ENCODE results near the gene EFNA3.

- TF ChIP-seq, protein P1, sequence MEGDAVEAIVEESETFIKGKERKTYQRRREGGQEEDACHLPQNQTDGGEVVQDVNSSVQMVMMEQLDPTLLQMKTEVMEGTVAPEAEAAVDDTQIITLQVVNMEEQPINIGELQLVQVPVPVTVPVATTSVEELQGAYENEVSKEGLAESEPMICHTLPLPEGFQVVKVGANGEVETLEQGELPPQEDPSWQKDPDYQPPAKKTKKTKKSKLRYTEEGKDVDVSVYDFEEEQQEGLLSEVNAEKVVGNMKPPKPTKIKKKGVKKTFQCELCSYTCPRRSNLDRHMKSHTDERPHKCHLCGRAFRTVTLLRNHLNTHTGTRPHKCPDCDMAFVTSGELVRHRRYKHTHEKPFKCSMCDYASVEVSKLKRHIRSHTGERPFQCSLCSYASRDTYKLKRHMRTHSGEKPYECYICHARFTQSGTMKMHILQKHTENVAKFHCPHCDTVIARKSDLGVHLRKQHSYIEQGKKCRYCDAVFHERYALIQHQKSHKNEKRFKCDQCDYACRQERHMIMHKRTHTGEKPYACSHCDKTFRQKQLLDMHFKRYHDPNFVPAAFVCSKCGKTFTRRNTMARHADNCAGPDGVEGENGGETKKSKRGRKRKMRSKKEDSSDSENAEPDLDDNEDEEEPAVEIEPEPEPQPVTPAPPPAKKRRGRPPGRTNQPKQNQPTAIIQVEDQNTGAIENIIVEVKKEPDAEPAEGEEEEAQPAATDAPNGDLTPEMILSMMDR (conservative IDR thresholded peaks at IDR 0.05 in 1 of 2, IDR thresholded peaks at IDR 0.05 in 1 of 2; ENCODE audit: extremely low read depth in 1 of 2, insufficient read depth in 1 of 2, low read depth in 1 of 2, low read length in 2 of 2) = no peak
- no peak for TF ChIP-seq EZH2 (IDR thresholded peaks at IDR 0.05; ENCODE audit: borderline replicate concordance, low read length)
Measured at GRCh38 chr1:155049651-155050559, 28.7 kb upstream of the EFNA3 start.

All from mammary epithelial cell (primary cell).